GM23248 (cell line): Measurements from ENCODE around the gene PPP5C.

Experiments used
- EZH2 ChIP-seq: fragments of 200-600 bp; sonication (generic); IDR thresholded peaks from 2 replicates; pipeline ENCODE4 v1.6.1; 2018; ENCODE audit warnings: antibody characterized with exemption, mild to moderate bottlenecking; ENCODE audit not compliant: insufficient read depth, poor library complexity, severe bottlenecking
- EZH2phosphoT487 ChIP-seq: fragments of 200-600 bp; sonication (generic); IDR thresholded peaks from 2 replicates; pipeline ENCODE4 v1.6.1; 2018; ENCODE audit warnings: antibody characterized with exemption, moderate library complexity, mild to moderate bottlenecking, low read depth; ENCODE audit not compliant: insufficient read depth

DNA sequence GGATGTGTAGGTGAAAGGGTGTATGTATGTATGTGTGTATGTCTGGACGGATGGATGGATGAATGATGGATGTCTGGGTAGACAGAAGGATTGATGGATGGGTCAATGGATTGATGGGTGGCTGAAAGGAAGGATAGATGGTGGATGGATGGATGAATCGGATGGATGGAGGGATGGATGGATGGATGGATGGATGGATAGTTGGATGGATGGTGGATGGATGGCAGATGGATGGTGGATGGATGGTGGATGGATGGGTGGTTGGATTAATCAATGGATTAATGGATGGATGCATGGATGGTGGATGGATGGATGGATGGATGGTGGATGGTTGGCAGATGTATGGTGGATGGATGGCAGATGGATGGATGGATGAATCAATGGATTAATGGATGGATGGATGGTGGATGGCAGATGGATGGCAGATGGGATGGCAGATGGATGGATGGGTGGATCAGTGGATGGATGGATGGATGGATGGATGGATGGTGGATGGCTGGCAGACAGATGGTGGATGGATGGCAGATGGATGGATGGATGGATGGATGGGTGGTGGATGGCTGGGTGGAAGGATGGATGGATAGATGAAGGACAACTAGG is 16.5 kb upstream of the PPP5C start:
- no peak for TF ChIP-seq EZH2
- TF ChIP-seq EZH2phosphoT487: no peak
